B cell (primary cell): ENCODE measurements around the gene MAP2K7. TPM values are rescaled to one million over a fixed set of nuclear protein-coding genes. Genes with fewer than 3 reads are reported as not detected.

Experiments used
- ATAC-seq: fragments of 200-7000 bp; cut with Tn5 transposase; one replicate; pipeline ENCODE4 v1.10.0; 2021; ENCODE audit warnings: low read depth, mild to moderate bottlenecking, moderate number of reproducible peaks, moderate library complexity
- CTCF ChIA-PET: fragments of 350-600 bp; sonication (Branson Sonifier 250); formaldehyde crosslinking; loops from one replicate; lab custom pipeline; 2021; ENCODE audit warnings: antibody characterized with exemption, inconsistent platforms; lab: Charles Lee
- POLR2A ChIA-PET: fragments of 350-600 bp; sonication (Branson Sonifier 250); formaldehyde crosslinking; loops from one replicate; lab custom pipeline; 2021; ENCODE audit warnings: antibody characterized with exemption; lab: Charles Lee
- DNase-seq: peaks from one replicate; pipeline ENCODE4 v3.0.0; 2013
- H2AFZ ChIP-seq: 2 replicates; pipeline ENCODE4 v1.6.1; 2012; ENCODE audit warnings: mild to moderate bottlenecking, low read depth, low read length; ENCODE audit not compliant: insufficient read depth, poor library complexity, severe bottlenecking
- H3K27ac ChIP-seq, 2 donors: 1 replicate in 1 of 2; 2 replicates in 1 of 2; pipeline ENCODE4 v1.5.1; 2012 to 2013; ENCODE audit warnings: low read length in 2 of 2, mild to moderate bottlenecking in 2 of 2, moderate library complexity in 1 of 2
- H3K27me3 ChIP-seq, 4 experiments: fragments of 200-600 bp in 1 of 4; sonication (generic) in 1 of 4; replicated peaks in 1 of 4; 1 replicate in 2 of 4; 2 replicates in 2 of 4; pipeline versions ENCODE4 v1.6.1 to v1.7.0; 2013 to 2016; ENCODE audit warnings: low read length in 3 of 4, mild to moderate bottlenecking in 2 of 4, mixed read lengths in 1 of 4, moderate library complexity in 1 of 4; ENCODE audit not compliant: insufficient read depth in 4 of 4, control insufficient read depth in 3 of 4; ENCODE audit errors: control extremely low read depth in 1 of 4
- H3K36me3 ChIP-seq, 2 experiments: replicated peaks in 1 of 2; 1 replicate in 1 of 2; 2 replicates in 1 of 2; pipeline versions ENCODE4 v1.6.1 to v1.7.1; 2013; ENCODE audit warnings: low read length in 1 of 2; ENCODE audit not compliant: insufficient read depth in 2 of 2, control insufficient read depth in 1 of 2; ENCODE audit errors: control extremely low read depth in 1 of 2, extremely low read depth in 1 of 2
- H3K4me1 ChIP-seq, 2 donors: fragments of 200-600 bp in 1 of 2; sonication (generic) in 1 of 2; 1 replicate in 1 of 2; 2 replicates in 1 of 2; pipeline versions ENCODE4 v1.5.1 to v1.6.1; 2013 to 2017; ENCODE audit warnings: low read length in 2 of 2; ENCODE audit not compliant: control insufficient read depth in 2 of 2, insufficient read depth in 2 of 2
- H3K4me2 ChIP-seq: replicated peaks from 2 replicates; pipeline ENCODE3; 2012; ENCODE audit warnings: mild to moderate bottlenecking, low read depth, low read length; ENCODE audit not compliant: poor library complexity, severe bottlenecking
- H3K4me3 ChIP-seq, 5 experiments: fragments of 200-600 bp in 1 of 5; sonication (generic) in 1 of 5; 1 replicate in 3 of 5; 2 replicates in 2 of 5; pipeline versions ENCODE4 v1.5.1 to v1.7.0; 2011 to 2016; ENCODE audit warnings: low read length in 4 of 5, mild to moderate bottlenecking in 4 of 5, low read depth in 2 of 5, control low read depth in 1 of 5, moderate library complexity in 1 of 5; ENCODE audit not compliant: insufficient read depth in 1 of 5; ENCODE audit errors: control extremely low read depth in 1 of 5, extremely low read depth in 1 of 5
- H3K79me2 ChIP-seq: fragments of 200-600 bp; sonication (generic); one replicate; pipeline ENCODE4 v1.6.0; 2016; ENCODE audit warnings: low read length; ENCODE audit not compliant: control insufficient read depth, insufficient read depth
- H3K9ac ChIP-seq: fragments of 200-600 bp; sonication (generic); 2 replicates; pipeline ENCODE4 v1.6.1; 2017; ENCODE audit warnings: mild to moderate bottlenecking, low read length, moderate library complexity
- H3K9me3 ChIP-seq, 3 donors: one replicate each; pipeline versions ENCODE4 v1.6.1 to v1.7.1; 2013; ENCODE audit warnings: low read length in 2 of 3; ENCODE audit not compliant: control insufficient read depth in 2 of 3, insufficient read depth in 1 of 3; ENCODE audit errors: control extremely low read depth in 1 of 3
- H4K20me1 ChIP-seq: 2 replicates; pipeline ENCODE4 v1.6.0; 2012; ENCODE audit warnings: mild to moderate bottlenecking, low read length; ENCODE audit not compliant: insufficient read depth, control insufficient read depth, poor library complexity, severe bottlenecking
- H3K27ac Mint-ChIP-seq: one replicate; pipeline ENCODE4 v1.8.0; 2021; ENCODE audit warnings: mixed read lengths
- H3K27me3 Mint-ChIP-seq: one replicate; pipeline ENCODE4 v1.8.0; 2021; ENCODE audit warnings: mixed read lengths
- H3K4me1 Mint-ChIP-seq: one replicate; pipeline ENCODE4 v1.8.0; 2021; ENCODE audit warnings: mixed read lengths
- H3K4me3 Mint-ChIP-seq: one replicate; pipeline ENCODE4 v1.8.0; 2021; ENCODE audit warnings: mixed read lengths
- H3K9me3 Mint-ChIP-seq: one replicate; pipeline ENCODE4 v1.8.0; 2022; ENCODE audit warnings: mixed read lengths; ENCODE audit not compliant: insufficient read depth
- EZH2 ChIP-seq: IDR thresholded peaks from 2 replicates; pipeline ENCODE4 v1.6.1; 2012; ENCODE audit warnings: borderline replicate concordance, low read depth, mild to moderate bottlenecking, moderate library complexity, low read length; ENCODE audit not compliant: insufficient read depth, poor library complexity, severe bottlenecking
- WGBS: methylation state at CpG from one replicate; pipeline ENCODE4 v1.1.5; 2013; ENCODE audit warnings: missing lambda C conversion rate; ENCODE audit not compliant: insufficient coverage; 5-methylcytosine and 5-hydroxymethylcytosine counted together
- intact Hi-C: fragments of 100-400 bp; cut with micrococcal nuclease; formaldehyde crosslinking; loops from one replicate; pipeline ENCODE4 v1.10.0; 2022
- polyA plus RNA-seq: library from polyadenylated mRNA; depleted of rRNA; stranded (reverse); fragments of >200 nt; gene quantifications from 2 replicates; pipeline ENCODE4 v1.2.3, GENCODE V29; 2012
- total RNA-seq, 2 donors: library from RNA; stranded (reverse); fragments of 120-200 nt in 1 of 2; gene quantifications; 1 replicate in 1 of 2; 2 replicates in 1 of 2; pipeline versions ENCODE4 v1.2.3 to v1.2.4, GENCODE V29; 2013 to 2022
- TF ChIP-seq, protein P1 (sequence below): fragments of 200-600 bp; IDR thresholded peaks from one replicate; pipeline ENCODE4 v1.8.0; 2022; ENCODE audit warnings: antibody characterized with exemption, mild to moderate bottlenecking

Gene MAP2K7
- total and polyA plus RNA-seq, 2 donors (not counting 1 experiment from before 2014, with no cell fraction given): 56.0 to 71.9 TPM

DNA sequence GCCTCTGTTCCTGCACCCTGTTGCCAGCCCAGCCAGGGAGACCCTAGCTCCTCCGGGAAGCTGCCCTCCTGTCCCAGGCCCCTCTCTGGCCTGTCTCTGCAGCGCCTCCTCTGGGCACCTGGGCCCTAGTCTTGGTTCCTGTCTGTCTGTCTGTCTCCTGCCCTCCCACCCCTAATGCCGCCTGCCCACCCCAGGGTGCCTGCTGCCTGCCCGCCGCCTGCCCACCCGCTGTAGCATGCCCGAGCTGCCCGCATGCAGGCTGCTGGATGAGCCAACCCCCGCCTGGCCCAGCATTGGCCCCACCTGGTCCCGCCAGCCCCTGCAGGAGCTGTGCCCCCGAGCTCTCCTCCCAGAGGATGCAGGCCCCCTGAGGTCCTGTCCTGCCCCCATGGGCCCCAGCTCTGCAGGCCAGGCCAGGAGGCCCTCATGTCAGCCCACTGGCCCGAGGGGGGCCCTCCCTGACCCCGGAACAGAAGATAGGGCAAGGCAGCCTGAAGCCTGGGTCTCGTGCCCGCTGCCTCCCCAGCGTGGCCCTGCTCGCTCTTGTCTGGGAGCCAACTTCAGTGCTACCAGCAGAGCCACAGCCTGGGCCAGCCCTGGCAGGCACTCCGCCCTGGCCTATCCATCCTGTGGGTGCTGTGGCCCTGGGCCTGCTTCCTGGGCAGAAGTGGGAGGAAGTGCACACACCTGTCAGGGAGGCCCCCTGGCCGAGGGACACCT, 5.2 kb downstream of the MAP2K7 start:
- intact Hi-C loops: no loop called here
- peaks cover 3 to 41% of the 10 kb centered on the region in 2 experiments for H3K36me3 ChIP-seq

More for the DNA sequence above, 5.2 kb downstream of the MAP2K7 start:
- Histone ChIP-seq H3K9ac (no peak overlapping the region), H3K4me1 (peaks cover 12 to 13% of the 10 kb centered on the region in 2 donors), H3K79me2 (peaks cover 40% of the 10 kb centered on the region), H3K27me3 (no peaks in the 10 kb centered on the region), H3K4me3 (no peak overlapping the region), H3K27ac (no peak overlapping the region), H3K4me2 (no peak overlapping the region), H2AFZ (no peak overlapping the region), H3K9me3 (no peaks in the 10 kb centered on the region), H4K20me1 (peaks cover 94% of the 10 kb centered on the region)
- TF ChIP-seq, protein P1, sequence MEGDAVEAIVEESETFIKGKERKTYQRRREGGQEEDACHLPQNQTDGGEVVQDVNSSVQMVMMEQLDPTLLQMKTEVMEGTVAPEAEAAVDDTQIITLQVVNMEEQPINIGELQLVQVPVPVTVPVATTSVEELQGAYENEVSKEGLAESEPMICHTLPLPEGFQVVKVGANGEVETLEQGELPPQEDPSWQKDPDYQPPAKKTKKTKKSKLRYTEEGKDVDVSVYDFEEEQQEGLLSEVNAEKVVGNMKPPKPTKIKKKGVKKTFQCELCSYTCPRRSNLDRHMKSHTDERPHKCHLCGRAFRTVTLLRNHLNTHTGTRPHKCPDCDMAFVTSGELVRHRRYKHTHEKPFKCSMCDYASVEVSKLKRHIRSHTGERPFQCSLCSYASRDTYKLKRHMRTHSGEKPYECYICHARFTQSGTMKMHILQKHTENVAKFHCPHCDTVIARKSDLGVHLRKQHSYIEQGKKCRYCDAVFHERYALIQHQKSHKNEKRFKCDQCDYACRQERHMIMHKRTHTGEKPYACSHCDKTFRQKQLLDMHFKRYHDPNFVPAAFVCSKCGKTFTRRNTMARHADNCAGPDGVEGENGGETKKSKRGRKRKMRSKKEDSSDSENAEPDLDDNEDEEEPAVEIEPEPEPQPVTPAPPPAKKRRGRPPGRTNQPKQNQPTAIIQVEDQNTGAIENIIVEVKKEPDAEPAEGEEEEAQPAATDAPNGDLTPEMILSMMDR: no peak
- TF ChIP-seq EZH2: no peak
- H3K4me3 Mint-ChIP-seq: no peak overlapping the region
- H3K4me1 Mint-ChIP-seq: peaks cover 18% of the 10 kb centered on the region
- peak; percentile 22 for DNase-seq
- no peak for ATAC-seq
- POLR2A ChIA-PET: interaction anchor here (0.6 kb wide), 2 partner anchors 46 to 158 kb away, joined by 3 to 5 read pairs; no protein-coding TSS in a partner anchor
- H3K27me3 Mint-ChIP-seq: no peaks in the 10 kb centered on the region
- CTCF ChIA-PET: interaction anchor here (1.3 kb wide), 1 partner anchor 9 kb away, joined by 3 read pairs; no protein-coding TSS in a partner anchor
- no peaks in the 10 kb centered on the region for H3K9me3 Mint-ChIP-seq
- no peak overlapping the region for H3K27ac Mint-ChIP-seq
- 93% methylated on average over 19 of the region's 19 CpGs for WGBS
